Astrocyte (in vitro differentiated cells and primary cell): Measurements from ENCODE around the gene EMX2. TPM values are rescaled to one million over a fixed set of nuclear protein-coding genes. Genes with fewer than 3 reads are reported as not detected.

Source experiments
- DNase-seq: peaks from one replicate; pipeline ENCODE4 v3.0.0-alpha.2; 2010; ENCODE audit warnings: low read depth
- FAIRE-seq: peaks from 2 replicates; lab custom pipeline; 2011; peaks lifted over from hg19 to GRCh38; lab: Jason Lieb, UNC
- H2AFZ ChIP-seq: 2 replicates; pipeline ENCODE4 v1.6.0; 2012; ENCODE audit warnings: low read depth, low read length, inconsistent platforms
- H3K27ac ChIP-seq: 2 replicates; pipeline ENCODE4 v1.5.1; 2011; ENCODE audit warnings: low read depth, low read length, inconsistent platforms
- H3K27me3 ChIP-seq: 2 replicates; pipeline ENCODE4 v1.6.0; 2011; ENCODE audit warnings: low read length, inconsistent platforms; ENCODE audit not compliant: insufficient read depth
- H3K36me3 ChIP-seq: 2 replicates; pipeline ENCODE4 v1.5.1; 2011; ENCODE audit warnings: low read length, inconsistent platforms; ENCODE audit not compliant: insufficient read depth
- H3K4me1 ChIP-seq: 2 replicates; pipeline ENCODE4 v1.5.1; 2011; ENCODE audit warnings: low read length, inconsistent platforms; ENCODE audit not compliant: insufficient read depth
- H3K4me2 ChIP-seq: 2 replicates; pipeline ENCODE4 v1.6.0; 2012; ENCODE audit warnings: low read length, inconsistent platforms
- H3K4me3 ChIP-seq: 2 replicates; pipeline ENCODE4 v1.5.1; 2011; ENCODE audit warnings: low read depth, mild to moderate bottlenecking, low read length, inconsistent platforms; ENCODE audit not compliant: insufficient read depth
- H3K79me2 ChIP-seq: 2 replicates; pipeline ENCODE4 v1.6.0; 2012; ENCODE audit warnings: mild to moderate bottlenecking, low read length, inconsistent platforms; ENCODE audit not compliant: insufficient read depth
- H3K9ac ChIP-seq: 2 replicates; pipeline ENCODE4 v1.6.0; 2012; ENCODE audit warnings: mild to moderate bottlenecking, low read length, inconsistent platforms
- H3K9me3 ChIP-seq: 2 replicates; pipeline ENCODE4 v1.5.1; 2012; ENCODE audit warnings: low read depth, mild to moderate bottlenecking, low read length, inconsistent platforms; ENCODE audit not compliant: insufficient read depth
- H4K20me1 ChIP-seq: 2 replicates; pipeline ENCODE4 v1.6.0; 2012; ENCODE audit warnings: low read length, inconsistent platforms; ENCODE audit not compliant: insufficient read depth
- H3K27ac Mint-ChIP-seq: one replicate; pipeline ENCODE4 v1.8.0; 2021; ENCODE audit warnings: mild to moderate bottlenecking, mixed read lengths; ENCODE audit not compliant: unreplicated experiment
- H3K27me3 Mint-ChIP-seq: one replicate; pipeline ENCODE4 v1.8.0; 2021; ENCODE audit warnings: low read depth, mixed read lengths; ENCODE audit not compliant: unreplicated experiment
- H3K36me3 Mint-ChIP-seq: one replicate; pipeline ENCODE4 v1.8.0; 2021; ENCODE audit warnings: low read depth, mixed read lengths; ENCODE audit not compliant: unreplicated experiment
- H3K4me1 Mint-ChIP-seq: one replicate; pipeline ENCODE4 v1.8.0; 2021; ENCODE audit warnings: low read depth, mixed read lengths; ENCODE audit not compliant: unreplicated experiment
- H3K4me3 Mint-ChIP-seq: one replicate; pipeline ENCODE4 v1.8.0; 2021; ENCODE audit warnings: mild to moderate bottlenecking, moderate library complexity, mixed read lengths; ENCODE audit not compliant: unreplicated experiment
- H3K9me3 Mint-ChIP-seq: one replicate; pipeline ENCODE4 v1.8.0; 2021; ENCODE audit warnings: mild to moderate bottlenecking, mixed read lengths; ENCODE audit not compliant: unreplicated experiment
- EZH2 ChIP-seq: IDR thresholded peaks from 2 replicates; pipeline ENCODE4 v1.6.1; 2012; ENCODE audit warnings: mild to moderate bottlenecking, low read length, inconsistent platforms; ENCODE audit not compliant: insufficient read depth
- total RNA-seq: library from RNA; stranded (reverse); gene quantifications from 2 replicates; pipeline ENCODE4 v1.2.1, GENCODE V29; 2021
- TF ChIP-seq, protein P1 (sequence below): IDR thresholded peaks from 2 replicates; pipeline ENCODE4 v1.5.1; 2011; ENCODE audit warnings: low read depth, mild to moderate bottlenecking, inconsistent platforms, low read length, moderate library complexity; ENCODE audit not compliant: insufficient read depth

Gene EMX2
- total RNA-seq, 1 donor from 2014 or later, result not detected

DNA sequence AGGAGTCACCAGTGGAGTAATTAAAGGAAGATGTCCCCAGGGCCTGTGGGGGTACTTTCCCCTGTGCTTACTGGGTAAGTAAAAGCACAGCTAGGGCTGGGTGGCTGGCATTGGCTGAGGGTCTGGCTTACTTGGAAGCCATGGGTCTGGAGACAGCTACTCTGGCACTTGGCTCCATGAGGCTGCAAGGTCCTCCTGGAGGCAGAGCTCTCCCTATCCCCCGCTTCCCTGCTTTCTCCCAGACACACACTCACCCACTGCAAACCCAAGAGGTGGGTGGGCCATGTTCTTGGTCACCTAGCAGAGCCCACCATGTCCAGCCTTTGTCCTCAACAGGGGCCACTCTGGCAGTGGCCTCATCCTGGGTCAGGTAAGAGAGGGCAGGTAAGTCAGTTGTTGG, 13.3 kb downstream of the EMX2 start:
- no peak overlapping the region for H3K27ac Mint-ChIP-seq
- Histone ChIP-seq H2AFZ (no peak overlapping the region), H4K20me1 (no peaks in the 10 kb centered on the region), H3K36me3 (no peaks in the 10 kb centered on the region), H3K27ac (no peak overlapping the region), H3K9me3 (no peaks in the 10 kb centered on the region), H3K9ac (no peak overlapping the region), H3K79me2 (peaks cover 5% of the 10 kb centered on the region), H3K4me2 (no peak overlapping the region), H3K4me3 (no peak overlapping the region), H3K4me1 (peaks cover 5% of the 10 kb centered on the region), H3K27me3 (peaks cover 34% of the 10 kb centered on the region)
- no peak overlapping the region for H3K4me3 Mint-ChIP-seq
- no peaks in the 10 kb centered on the region for H3K4me1 Mint-ChIP-seq
- H3K9me3 Mint-ChIP-seq, result peaks cover 8% of the 10 kb centered on the region
- H3K36me3 Mint-ChIP-seq, result no peaks in the 10 kb centered on the region
- DNase-seq (no peak), FAIRE-seq (no peak)
- TF ChIP-seq EZH2, result no peak
- TF ChIP-seq, protein P1, sequence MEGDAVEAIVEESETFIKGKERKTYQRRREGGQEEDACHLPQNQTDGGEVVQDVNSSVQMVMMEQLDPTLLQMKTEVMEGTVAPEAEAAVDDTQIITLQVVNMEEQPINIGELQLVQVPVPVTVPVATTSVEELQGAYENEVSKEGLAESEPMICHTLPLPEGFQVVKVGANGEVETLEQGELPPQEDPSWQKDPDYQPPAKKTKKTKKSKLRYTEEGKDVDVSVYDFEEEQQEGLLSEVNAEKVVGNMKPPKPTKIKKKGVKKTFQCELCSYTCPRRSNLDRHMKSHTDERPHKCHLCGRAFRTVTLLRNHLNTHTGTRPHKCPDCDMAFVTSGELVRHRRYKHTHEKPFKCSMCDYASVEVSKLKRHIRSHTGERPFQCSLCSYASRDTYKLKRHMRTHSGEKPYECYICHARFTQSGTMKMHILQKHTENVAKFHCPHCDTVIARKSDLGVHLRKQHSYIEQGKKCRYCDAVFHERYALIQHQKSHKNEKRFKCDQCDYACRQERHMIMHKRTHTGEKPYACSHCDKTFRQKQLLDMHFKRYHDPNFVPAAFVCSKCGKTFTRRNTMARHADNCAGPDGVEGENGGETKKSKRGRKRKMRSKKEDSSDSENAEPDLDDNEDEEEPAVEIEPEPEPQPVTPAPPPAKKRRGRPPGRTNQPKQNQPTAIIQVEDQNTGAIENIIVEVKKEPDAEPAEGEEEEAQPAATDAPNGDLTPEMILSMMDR, result no peak
- H3K27me3 Mint-ChIP-seq, result peaks cover 75% of the 10 kb centered on the region

DNA sequence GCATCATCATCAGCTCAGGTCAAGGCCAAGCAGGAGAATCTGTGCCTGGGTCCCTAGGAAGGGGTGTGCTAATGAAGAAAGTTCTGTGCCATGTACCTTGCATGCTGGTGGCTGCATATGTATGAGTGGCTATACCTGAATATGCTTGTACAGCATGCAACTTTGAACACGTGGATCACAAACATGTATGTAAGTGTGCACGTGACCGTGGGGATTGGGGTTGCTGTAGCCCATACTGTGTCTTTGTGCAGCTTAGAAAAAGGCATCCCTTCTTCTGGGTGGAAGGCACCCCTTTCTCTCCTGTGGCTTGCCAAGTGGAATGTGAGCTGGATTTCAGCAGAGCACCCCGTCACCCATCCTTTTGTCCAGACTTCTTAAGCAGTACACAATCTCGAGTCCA, 13.8 kb downstream of the EMX2 start:
- H3K27me3 Mint-ChIP-seq, result peaks cover 74% of the 10 kb centered on the region
- peaks cover 29% of the 10 kb centered on the region for H3K27me3 ChIP-seq
- no peak for TF ChIP-seq EZH2
- TF ChIP-seq, protein P1, result no peak

DNA sequence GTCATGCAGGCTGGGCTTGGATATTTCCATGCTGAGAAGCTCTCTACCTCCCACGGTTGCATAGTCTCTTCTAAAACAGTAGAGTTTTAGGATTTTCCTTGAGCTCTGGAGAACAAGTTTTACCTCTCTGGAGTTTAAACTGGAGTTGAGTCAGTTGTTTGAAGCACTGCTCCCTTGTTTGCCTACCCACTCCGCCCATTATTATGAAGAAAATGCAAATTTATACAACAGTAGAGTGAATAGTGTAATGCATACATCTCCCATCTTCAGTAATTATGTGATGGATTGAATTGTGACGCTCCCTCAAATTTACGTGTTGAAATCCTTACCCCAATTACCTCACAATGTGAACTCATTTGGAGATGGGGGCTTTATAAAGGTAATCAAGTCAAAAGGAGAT, 17.2 kb downstream of the EMX2 start:
- DNase-seq, result no peak
- Mint-ChIP-seq H3K4me1 (no peaks in the 10 kb centered on the region), H3K27me3 (peaks cover 61% of the 10 kb centered on the region), H3K36me3 (no peaks in the 10 kb centered on the region), H3K4me3 (no peak overlapping the region), H3K27ac (no peak overlapping the region), H3K9me3 (peaks cover 2% of the 10 kb centered on the region)
- H2AFZ ChIP-seq, result no peak overlapping the region
- no peak overlapping the region for H3K27ac ChIP-seq
- TF ChIP-seq EZH2, result no peak
- no peaks in the 10 kb centered on the region for H3K4me1 ChIP-seq
- no peaks in the 10 kb centered on the region for H4K20me1 ChIP-seq
- H3K79me2 ChIP-seq, result no peaks in the 10 kb centered on the region
- H3K9me3 ChIP-seq, result no peaks in the 10 kb centered on the region
- H3K4me3 ChIP-seq, result no peak overlapping the region
- H3K27me3 ChIP-seq, result no peaks in the 10 kb centered on the region
- H3K36me3 ChIP-seq, result no peaks in the 10 kb centered on the region
- FAIRE-seq, result no peak
- no peak overlapping the region for H3K9ac ChIP-seq
- no peak overlapping the region for H3K4me2 ChIP-seq

More for the DNA sequence above, 13.8 kb downstream of the EMX2 start:
- Histone ChIP-seq H3K4me3 (no peak overlapping the region), H3K79me2 (peaks cover 5% of the 10 kb centered on the region), H3K4me1 (peaks cover 5% of the 10 kb centered on the region), H4K20me1 (no peaks in the 10 kb centered on the region), H3K9ac (no peak overlapping the region), H2AFZ (no peak overlapping the region), H3K27ac (no peak overlapping the region), H3K9me3 (no peaks in the 10 kb centered on the region), H3K36me3 (no peaks in the 10 kb centered on the region), H3K4me2 (no peak overlapping the region)
- Mint-ChIP-seq H3K27ac (no peak overlapping the region), H3K36me3 (no peaks in the 10 kb centered on the region), H3K4me1 (no peaks in the 10 kb centered on the region), H3K4me3 (no peak overlapping the region), H3K9me3 (peaks cover 8% of the 10 kb centered on the region)
- FAIRE-seq, result no peak
- no peak for DNase-seq
